Measurements from ENCODE around the gene MTHFD2.
"Not testable (repeated sequence)": the region's sequence is repeated elsewhere in the genome, so short reads cannot be mapped to it uniquely, and the experiment has no call there.

The MTHFD2 gene

DNA sequence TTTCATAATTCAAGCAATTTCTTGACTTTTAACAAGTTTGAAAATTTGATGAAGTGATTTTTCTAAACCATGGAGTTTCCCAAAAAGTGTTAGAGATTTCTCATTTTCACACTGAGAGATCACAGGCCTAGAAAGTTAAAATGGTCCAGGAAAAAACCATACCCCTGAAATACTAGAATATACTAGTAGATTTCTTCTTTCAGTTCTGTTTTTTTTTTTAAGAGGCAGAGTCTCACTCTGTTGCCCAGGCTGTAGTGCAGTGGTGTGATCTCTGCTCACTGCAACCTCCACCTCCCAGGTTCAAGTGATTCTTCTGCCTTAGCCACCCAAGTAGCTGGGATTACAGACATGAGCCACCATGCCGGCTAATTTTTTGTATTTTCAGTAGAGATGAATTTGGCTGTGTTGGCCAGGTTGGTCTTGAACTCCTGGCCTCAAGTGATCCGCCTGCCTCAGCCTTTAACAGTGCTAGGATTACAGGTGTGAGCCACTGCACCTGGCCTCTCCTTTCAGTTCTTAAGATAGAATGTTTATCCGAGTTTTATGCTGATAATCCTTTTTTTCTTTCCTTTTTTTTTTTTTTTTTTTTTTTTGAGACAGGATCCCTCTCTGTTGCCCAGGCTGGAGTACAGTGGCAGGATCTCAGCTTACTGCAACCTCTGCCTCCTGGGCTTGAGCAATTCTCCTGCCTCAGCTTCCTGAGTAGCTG, 14.4 kb downstream of the MTHFD2 start:
- Mint-ChIP-seq H3K4me3 (no peak overlapping the region), H3K27ac (no peak overlapping the region), H3K9me3 (no peaks in the 10 kb centered on the region), H3K36me3 (peaks cover 100% of the 10 kb centered on the region), H3K4me1 (peaks cover 8% of the 10 kb centered on the region)
- no peak for DNase-seq (ENCODE audit: low spot score in 2 of 2)
- ATAC-seq: no peak

DNA sequence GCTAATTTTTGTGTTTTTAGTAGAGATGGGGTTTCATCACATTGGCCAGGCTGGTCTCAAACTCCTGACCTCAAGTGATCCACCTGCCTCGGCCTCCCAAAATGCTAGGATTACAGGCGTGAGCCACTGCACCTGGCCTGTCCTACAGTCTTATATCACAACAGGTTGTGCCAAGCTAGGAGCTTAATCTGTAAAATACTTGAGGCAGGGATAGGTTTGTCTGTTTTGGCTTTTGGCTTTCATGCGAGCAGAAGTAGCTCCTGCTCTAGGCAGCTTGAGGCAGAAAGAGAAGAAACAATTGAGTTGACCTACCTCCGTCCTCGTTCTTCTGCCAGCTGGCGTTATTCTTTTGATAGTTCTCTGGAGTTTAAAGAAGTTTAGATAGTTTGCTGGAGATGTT, 17.4 kb downstream of the MTHFD2 start:
- ATAC-seq: not testable (repeated sequence)

DNA sequence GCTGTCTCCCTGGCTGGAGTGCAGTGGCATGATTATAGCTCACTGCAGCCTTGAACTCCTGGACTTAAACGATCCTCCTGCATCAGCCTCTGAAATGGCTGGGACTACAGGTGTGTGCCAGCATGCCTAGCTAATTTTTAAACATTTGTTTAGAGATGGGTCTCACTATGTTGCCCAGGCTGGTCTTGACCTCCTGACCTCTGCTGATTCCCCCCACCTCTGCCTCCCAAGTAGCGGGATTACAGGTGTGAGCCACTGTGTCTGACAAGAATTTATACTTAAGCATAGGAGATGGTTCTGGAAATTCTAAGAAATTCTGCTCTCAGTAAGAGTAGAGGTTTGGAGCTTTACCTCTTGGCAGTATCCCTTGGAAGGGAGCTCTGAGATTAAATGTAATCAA, 18.2 kb downstream of the MTHFD2 start:
- no peak for DNase-seq (ENCODE audit: low spot score in 2 of 2)
- Mint-ChIP-seq H3K36me3 (peaks cover 100% of the 10 kb centered on the region), H3K9me3 (no peaks in the 10 kb centered on the region), H3K4me3 (no peak overlapping the region), H3K4me1 (peaks cover 10% of the 10 kb centered on the region), H3K27ac (no peak overlapping the region)
- ATAC-seq: no peak

More for the DNA sequence above, 17.4 kb downstream of the MTHFD2 start:
- DNase-seq (ENCODE audit: low spot score in 2 of 2); H3K4me3 Mint-ChIP-seq; H3K9me3 Mint-ChIP-seq: not testable (repeated sequence)
- H3K36me3 Mint-ChIP-seq: peaks cover 100% of the 10 kb centered on the region
- peaks cover 10% of the 10 kb centered on the region for H3K4me1 Mint-ChIP-seq
- H3K27ac Mint-ChIP-seq: peak overlapping the region; percentile 34

DNA sequence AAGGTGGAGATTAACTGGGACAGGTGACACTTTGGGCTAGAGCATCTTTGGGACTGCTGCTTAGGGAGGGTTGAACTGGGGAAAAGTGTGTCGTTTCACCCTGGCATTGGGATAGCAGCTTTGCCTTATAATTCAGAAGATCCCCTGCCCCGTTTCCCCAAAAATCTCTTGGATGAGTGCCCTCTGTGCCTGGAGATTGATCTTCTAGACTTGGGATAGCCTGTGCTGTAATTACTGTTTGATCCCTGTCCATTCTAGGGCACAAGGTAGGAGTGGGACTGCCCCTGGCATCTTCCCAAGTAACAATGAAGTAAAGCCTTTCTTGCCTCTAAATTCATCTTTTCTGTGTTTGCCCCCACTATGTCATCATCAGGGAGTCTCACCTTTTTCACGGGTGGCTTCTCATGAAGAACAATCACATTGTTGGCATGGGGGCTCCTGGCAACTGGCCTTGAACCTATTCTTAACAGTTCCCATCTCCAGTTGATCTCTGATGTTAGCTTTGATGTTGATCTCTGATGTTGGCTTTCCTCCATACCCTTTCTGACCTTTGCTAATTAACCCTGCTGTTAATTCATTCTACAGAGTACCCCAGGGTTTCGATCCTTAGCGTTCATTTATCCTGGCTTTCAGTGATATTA, 21.6 kb downstream of the MTHFD2 start:
- Mint-ChIP-seq H3K9me3 (no peaks in the 10 kb centered on the region), H3K36me3 (peaks cover 85% of the 10 kb centered on the region), H3K4me1 (peaks cover 26% of the 10 kb centered on the region), H3K27ac (peak overlapping the region; percentile 37), H3K4me3 (no peak overlapping the region)
- DNase-seq (ENCODE audit: low spot score in 2 of 2) (peak in 1 of 2 donors; percentile 47), ATAC-seq (no peak)

DNA sequence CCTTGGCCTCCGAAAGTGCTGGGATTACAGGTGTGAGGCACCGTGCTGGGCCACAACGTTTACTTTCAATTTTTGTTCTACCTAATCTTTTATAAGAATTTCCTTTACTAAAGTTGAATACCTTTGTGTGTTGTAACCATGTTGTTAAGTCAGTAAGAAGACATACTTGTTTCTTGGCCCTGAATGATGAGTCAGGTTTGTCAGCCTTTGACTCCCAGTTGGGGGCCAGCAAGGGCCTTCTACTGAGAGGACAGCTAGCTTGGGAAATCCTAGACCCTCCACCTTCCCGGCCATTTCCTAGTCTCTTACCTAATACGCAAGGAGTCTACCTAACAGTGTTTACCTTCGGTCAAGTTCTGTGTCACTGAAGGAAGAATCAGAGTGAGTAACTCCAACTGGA, 22.7 kb downstream of the MTHFD2 start:
- Mint-ChIP-seq H3K4me1 (peaks cover 27% of the 10 kb centered on the region), H3K36me3 (peaks cover 74% of the 10 kb centered on the region), H3K27ac (no peak overlapping the region), H3K9me3 (no peaks in the 10 kb centered on the region), H3K4me3 (no peak overlapping the region)
- DNase-seq (ENCODE audit: low spot score in 2 of 2) (peak in 1 of 2 donors; percentile 48), ATAC-seq (no peak)

DNA sequence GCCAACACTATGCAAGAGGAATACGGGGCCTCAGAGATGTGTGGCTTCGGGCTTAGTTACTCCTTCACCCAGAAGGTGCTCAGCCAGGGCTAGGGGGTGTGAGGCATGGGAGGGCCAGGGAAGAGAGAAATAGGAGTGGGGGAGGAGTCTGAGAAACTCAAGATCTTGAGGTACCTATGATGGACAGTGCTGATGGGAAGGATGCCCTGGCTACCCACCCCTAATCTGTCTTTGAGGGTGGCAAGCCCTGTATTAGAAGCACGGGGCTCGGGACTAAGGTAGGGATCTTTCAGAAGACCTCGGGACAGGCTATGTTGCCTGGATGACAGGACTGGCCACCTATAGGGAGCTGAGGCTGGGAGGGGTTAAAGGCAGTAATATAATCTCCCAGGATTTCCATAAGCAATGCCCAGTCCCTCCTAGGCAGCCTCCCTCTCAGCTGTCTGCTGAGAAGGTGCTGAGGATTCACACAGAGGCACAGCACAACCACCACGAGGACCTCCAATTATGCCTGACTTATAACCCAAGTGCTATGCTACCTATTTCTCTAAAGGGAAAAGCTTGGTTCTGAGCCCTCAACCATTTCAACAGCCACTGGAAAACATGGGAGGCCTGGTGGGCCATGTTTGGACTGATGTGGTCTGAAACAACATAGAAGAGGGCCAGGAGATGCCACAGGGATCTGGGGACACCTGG, 23.3 kb downstream of the MTHFD2 start:
- H3K27ac Mint-ChIP-seq: no peak overlapping the region
- peaks cover 27% of the 10 kb centered on the region for H3K4me1 Mint-ChIP-seq
- ATAC-seq (no peak), DNase-seq (ENCODE audit: low spot score in 2 of 2) (peak in 1 of 2 donors; percentile 56)
- no peak overlapping the region for H3K4me3 Mint-ChIP-seq
- H3K36me3 Mint-ChIP-seq: peaks cover 74% of the 10 kb centered on the region
- no peaks in the 10 kb centered on the region for H3K9me3 Mint-ChIP-seq

DNA sequence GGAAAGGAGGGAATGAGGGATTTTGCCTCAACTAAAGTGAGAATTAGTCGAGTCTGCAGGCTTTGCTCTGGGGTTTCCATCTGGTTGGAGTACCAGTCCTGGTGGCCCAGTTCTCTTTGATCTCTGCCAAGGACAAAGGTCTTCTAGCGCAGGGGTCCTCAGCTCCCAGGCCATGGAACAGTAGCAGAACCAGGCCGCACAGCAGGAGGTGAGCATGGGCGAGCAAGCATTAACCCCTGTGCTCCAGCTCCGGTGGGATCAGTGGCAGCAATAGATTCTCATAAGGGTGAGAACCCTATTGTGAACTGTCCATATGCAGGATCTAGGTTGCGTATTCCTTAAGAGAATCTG, 23.9 kb downstream of the MTHFD2 start:
- ATAC-seq (no peak), DNase-seq (ENCODE audit: low spot score in 2 of 2) (peak in 1 of 2 donors; percentile 52)
- H3K4me1 Mint-ChIP-seq: peaks cover 27% of the 10 kb centered on the region
- no peak overlapping the region for H3K4me3 Mint-ChIP-seq
- H3K27ac Mint-ChIP-seq: peak overlapping the region; percentile 52
- no peaks in the 10 kb centered on the region for H3K9me3 Mint-ChIP-seq
- peaks cover 72% of the 10 kb centered on the region for H3K36me3 Mint-ChIP-seq

DNA sequence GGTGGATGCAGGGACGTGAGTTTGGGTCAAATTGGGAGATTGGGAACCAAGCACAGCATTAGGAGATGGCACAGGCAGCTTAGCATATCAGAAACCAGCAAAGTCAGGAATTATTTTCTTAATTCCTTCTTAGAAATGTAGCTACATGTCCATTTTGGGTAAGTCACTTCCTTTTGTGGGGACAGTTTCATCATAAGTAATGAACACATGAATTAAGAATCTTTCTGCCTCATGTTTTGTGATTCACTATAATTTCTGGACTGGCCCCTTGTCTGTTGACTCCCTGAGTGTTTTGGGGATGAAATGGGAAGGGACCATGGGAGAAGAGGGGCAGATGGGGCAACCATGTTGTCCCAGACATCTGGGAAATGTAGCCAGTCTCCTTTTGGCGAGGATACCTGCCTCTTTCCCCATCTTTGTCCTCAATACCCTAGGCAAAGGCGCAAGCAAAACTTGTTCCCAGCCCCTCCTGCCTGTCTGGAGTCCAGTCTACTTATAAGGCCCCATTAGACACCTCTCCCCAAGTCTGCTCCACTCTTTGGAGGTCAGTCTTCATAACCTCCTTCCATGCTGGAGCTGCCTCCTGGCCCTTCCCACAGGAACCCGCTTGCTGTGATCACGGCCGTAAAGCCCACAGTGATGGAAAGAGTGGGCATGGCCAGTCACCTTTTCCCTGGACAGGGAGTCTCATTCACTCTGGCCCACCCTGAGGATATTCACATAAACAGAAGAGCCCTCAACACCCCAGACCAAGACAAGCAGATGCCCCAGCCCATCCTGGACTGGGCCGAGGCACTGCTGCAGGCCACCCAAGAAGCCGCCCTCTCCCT, 25.7 kb downstream of the MTHFD2 start:
- H3K4me1 Mint-ChIP-seq: peaks cover 30% of the 10 kb centered on the region
- DNase-seq (ENCODE audit: low spot score in 2 of 2) (no peak), ATAC-seq (no peak)
- no peaks in the 10 kb centered on the region for H3K9me3 Mint-ChIP-seq
- H3K27ac Mint-ChIP-seq: peak overlapping the region; percentile 18
- no peak overlapping the region for H3K4me3 Mint-ChIP-seq
- peaks cover 53% of the 10 kb centered on the region for H3K36me3 Mint-ChIP-seq

DNA sequence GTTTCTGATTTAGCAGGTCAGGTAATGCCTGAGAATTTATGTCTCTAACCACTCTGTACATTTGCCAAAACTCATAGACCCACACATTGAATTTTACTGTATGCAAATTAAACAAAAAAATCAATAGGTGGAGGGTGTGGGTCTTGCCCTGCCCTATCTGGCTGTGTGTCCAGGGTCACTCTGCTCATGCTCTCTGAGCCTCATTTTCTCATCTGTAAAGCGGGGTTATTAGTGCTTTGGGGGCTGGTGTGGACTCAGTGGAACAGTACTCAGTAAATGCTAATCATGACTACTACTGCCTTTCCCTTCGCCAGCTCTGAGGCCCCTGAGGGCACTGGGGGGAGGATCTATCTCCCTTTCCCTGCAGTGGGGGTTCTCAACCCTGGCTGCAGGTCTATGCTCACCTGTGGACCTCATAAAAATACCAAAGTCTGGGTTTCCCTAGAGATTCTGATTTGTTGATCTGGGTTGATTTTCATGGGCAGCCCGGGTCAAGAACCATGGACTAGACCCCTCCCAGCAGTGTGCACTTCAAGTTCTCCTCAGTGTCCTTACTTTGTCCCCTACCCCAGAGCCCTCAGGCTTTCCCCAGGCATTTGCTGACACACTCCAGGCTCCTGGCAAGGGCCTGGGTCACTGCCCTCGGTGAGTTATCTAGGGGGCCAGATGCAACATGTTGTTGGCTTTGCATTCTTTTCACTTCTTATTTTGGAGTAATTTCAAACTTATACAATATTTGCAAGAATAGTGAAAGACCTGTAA, 27.5 kb downstream of the MTHFD2 start:
- ATAC-seq (no peak), DNase-seq (ENCODE audit: low spot score in 2 of 2) (no peak)
- peaks cover 36% of the 10 kb centered on the region for H3K36me3 Mint-ChIP-seq
- no peaks in the 10 kb centered on the region for H3K9me3 Mint-ChIP-seq
- peak overlapping the region; percentile 40 for H3K27ac Mint-ChIP-seq
- H3K4me1 Mint-ChIP-seq: peaks cover 22% of the 10 kb centered on the region
- no peak overlapping the region for H3K4me3 Mint-ChIP-seq

DNA sequence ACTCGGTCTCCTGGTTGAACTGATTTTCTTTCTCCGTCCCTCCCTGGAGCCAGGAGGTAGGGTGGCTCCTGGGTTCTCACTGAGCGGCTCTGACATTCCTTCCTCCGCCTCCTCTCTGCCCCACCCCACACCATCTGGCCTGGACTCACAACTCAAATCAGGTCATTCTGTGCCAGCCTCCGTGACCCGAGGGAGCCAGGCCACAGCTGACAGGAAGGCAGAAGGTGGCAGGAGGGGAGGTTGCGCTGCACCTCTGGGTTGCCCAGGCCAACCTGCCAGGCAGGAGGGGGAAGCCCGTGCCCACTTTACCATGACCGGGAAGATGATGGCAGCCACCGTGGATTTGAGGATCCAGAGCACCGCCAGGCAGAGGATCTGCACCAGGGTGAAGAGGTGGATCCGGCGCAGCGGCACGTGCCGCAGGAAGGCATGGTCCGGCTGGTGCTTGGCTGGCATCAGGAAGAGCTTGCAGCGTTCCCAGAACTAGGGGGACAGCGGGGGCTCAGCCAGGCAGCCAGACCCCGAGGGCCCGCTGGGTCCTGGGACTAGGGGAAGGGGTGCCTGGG, 28.3 kb downstream of the MTHFD2 start:
- peaks cover 22% of the 10 kb centered on the region for H3K4me1 Mint-ChIP-seq

DNA sequence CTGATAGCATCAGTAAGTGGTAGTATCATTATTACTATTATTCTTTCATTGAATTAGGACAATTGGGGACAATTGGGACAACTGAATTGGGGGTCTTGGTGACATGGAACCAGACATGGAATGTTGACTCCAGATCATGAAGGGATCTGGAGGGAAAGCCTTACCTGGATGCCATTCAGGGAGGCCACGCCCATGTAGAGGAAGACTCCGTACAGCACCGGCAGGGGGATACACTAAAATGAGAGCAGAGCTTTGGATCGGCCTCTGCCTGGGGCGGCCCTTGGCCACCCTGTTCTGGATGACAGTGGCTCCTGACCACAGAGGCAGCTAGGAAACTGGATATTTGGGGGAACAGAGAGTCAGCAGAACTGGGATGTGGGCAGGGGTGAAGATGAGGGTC, 29.2 kb downstream of the MTHFD2 start:
- Mint-ChIP-seq H3K4me1 (peaks cover 22% of the 10 kb centered on the region), H3K9me3 (no peaks in the 10 kb centered on the region), H3K4me3 (no peak overlapping the region), H3K27ac (peak overlapping the region; percentile 40), H3K36me3 (peaks cover 18% of the 10 kb centered on the region)
- ATAC-seq (no peak), DNase-seq (ENCODE audit: low spot score in 2 of 2) (no peak)

More for the DNA sequence above, 28.3 kb downstream of the MTHFD2 start:
- Mint-ChIP-seq H3K36me3 (peaks cover 27% of the 10 kb centered on the region), H3K4me3 (no peak overlapping the region), H3K27ac (peak overlapping the region; percentile 40), H3K9me3 (no peaks in the 10 kb centered on the region)
- no peak for ATAC-seq
- DNase-seq (ENCODE audit: low spot score in 2 of 2): no peak

DNA sequence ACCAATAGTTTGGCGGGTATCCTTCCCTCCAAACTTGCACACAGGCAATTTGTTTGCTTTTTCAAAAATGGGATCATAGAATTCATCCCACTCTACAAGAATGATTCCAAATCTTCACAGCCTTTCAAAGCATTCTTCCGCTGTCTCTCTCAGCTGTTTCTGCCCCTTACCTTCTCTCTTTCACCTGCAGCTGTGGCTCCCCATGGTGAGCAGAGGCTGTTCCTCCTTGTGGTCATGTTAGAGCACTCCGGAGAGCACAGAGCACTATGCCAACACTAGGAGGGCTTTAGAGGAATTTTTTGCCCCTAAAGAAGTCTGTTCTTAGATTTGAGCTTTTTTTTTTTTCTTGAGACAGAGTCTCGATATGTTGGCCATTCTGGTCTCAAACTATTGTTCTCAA, 30.4 kb downstream of the MTHFD2 start:
- ATAC-seq (no peak), DNase-seq (ENCODE audit: low spot score in 2 of 2) (no peak)
- Mint-ChIP-seq H3K9me3 (no peaks in the 10 kb centered on the region), H3K27ac (no peak overlapping the region), H3K4me3 (no peak overlapping the region), H3K4me1 (peaks cover 18% of the 10 kb centered on the region), H3K36me3 (peaks cover 16% of the 10 kb centered on the region)

DNA sequence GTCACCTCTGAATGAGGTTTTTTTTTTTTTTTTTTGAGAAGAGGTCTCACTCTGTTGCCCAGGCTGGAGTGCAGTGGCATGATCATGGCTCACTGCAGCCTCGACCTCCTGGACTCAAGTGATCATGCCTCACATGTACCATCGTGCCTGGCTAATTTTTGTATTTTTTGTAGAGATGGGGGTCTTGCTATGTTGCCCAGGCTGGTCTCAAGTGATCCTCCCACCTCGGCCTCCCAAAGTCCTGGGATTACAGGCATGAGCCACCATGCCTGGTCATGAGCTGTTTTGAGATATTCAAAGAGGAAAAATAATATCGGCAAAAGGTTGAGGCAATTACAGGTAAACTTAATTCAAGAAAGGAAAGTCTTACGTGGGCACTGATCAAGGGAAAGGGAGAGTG, 31.4 kb downstream of the MTHFD2 start:
- H3K4me3 Mint-ChIP-seq; H3K27ac Mint-ChIP-seq; H3K9me3 Mint-ChIP-seq; DNase-seq (ENCODE audit: low spot score in 2 of 2); ATAC-seq; H3K4me1 Mint-ChIP-seq: not testable (repeated sequence)
- H3K36me3 Mint-ChIP-seq: peaks cover 11% of the 10 kb centered on the region

DNA sequence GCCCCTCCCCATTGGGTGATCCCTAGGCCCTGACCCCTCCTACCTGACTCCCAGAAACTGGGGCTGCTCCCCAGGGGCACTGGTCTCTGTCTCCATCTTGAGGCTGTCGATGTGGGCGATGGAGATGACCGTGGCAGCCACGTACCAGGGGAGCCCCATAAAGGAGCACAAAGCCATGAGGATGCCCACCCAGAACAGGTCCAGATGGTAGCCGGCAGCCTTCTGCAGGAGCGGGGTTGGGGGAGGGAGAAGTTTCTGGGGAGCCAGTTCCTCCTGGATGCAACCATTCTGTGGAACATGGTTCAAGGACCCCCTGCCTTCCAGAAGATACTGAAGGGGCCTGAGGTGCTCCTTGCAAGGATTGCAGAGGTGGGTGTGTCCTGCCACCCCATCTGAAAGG, 34.0 kb downstream of the MTHFD2 start:
- no peak for DNase-seq (ENCODE audit: low spot score in 2 of 2)
- Mint-ChIP-seq H3K9me3 (no peaks in the 10 kb centered on the region), H3K4me1 (peaks cover 6% of the 10 kb centered on the region), H3K36me3 (no peaks in the 10 kb centered on the region), H3K4me3 (no peak overlapping the region), H3K27ac (no peak overlapping the region)
- ATAC-seq: no peak
